Stimulated activated CD4-positive, alpha-beta T cell treated with anti-CD3 and anti-CD28 coated beads, Interleukin-15, amount 100 ng/mL, for 48 hours (primary cell): ENCODE measurements around the gene NDUFAF8.

ENCODE experiments used
- DNase-seq, 2 donors: peaks; one replicate each; pipeline ENCODE4 v3.0.0-alpha.2; 2020; ENCODE audit warnings: low read depth in 2 of 2

NDUFAF8 gene

DNA sequence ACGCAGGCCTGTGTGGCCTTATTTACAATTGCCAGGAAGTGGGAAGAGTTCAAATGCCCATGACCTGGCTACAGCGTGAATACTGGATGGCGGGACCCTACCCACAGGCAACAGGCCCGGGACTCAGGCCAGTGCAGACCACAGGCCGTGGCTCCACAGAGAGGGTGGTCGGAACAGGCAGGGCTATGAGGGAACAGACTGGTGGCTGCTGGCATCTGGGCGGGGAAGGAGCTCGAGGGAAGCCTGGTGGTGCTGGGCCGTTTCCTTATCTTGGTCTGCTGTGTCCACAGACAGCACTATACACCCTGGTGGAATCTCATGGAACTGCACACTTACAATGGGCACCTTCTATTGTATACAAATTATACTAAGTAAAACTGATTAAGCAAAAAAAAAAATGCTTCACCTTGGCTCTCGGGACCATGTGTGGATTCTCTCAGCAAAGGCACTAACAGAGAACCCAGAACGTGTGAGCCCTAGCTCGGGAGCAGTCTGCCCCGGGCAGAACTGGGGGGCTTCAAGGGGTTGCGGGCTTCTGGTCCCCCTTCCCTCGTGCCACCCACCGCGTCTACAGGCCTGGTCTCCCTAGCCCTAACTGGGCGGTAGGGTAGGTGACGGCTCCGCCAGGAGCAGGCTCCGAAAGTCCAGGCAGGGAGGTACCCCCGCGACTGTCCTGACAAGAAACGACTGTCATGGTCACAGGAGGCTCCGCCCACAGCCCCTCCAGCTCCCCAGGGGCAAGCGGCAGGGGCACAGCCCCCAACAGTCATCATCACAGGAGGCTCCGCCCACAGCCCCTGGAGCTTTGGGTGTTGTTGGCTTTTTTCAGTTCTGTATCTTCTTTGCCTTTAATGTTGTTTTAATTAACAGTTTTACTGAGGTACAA lies 38.2 kb upstream of the NDUFAF8 start:
- peak in 1 of 2 donors; percentile 19 for DNase-seq

DNA sequence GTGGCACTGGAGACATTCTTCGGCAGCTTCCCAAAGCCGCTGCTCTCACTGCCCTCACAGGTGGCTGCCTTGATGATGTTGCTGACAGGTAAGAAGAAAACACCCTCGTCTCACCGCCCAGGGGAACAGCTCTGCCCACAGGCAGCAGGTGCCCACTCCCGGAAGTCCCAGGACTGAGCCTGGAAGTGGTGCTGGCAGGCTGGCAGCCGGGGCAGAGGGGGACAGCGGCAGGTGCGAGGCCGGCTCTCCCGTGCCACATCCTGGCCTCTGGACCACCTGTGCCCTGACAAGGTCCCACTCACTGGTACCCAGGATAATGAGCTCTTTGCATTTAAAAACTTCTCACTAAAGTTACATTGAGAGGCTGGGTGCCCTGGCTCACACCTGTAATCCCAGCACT lies 36.8 kb upstream of the NDUFAF8 start:
- DNase-seq: no peak

DNA sequence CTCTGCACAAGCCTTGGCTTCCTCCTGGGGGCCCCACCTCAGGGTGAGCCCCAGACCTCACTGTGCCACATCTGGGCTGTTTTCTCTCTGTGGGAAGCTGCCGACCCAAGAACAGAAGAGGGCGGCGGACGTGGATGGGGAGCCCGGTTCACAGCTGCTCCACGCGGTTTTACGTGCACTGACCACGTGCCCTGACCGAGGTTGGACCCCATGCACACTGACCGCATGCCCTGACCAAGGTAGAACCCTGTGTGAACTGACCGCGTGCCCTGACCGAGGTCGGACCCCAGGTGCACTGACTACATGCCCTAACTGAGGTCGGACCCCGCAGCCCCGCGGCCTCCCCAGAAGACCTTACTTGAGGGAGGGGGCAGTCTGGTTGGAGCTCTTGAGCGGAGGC lies 36.0 kb upstream of the NDUFAF8 start:
- DNase-seq: no peak

DNA sequence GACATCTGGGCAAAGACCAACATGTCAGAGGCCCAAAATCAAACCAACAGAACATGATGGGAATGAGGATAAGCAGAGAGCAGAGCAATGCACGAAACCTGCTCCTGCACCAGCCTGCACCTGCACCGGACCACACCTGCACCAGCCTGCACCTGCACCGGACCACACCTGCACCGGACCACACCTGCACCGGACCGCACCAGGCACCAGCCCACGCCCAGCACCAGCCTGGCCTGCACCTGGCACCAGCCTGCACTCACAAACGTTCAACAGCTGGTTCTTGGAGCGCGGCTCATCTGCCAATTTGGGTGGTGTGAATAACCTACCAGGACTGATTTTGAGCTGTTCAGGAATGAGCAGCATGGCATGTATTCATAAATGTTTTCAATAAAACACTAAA lies 34.5 kb upstream of the NDUFAF8 start:
- no peak for DNase-seq

DNA sequence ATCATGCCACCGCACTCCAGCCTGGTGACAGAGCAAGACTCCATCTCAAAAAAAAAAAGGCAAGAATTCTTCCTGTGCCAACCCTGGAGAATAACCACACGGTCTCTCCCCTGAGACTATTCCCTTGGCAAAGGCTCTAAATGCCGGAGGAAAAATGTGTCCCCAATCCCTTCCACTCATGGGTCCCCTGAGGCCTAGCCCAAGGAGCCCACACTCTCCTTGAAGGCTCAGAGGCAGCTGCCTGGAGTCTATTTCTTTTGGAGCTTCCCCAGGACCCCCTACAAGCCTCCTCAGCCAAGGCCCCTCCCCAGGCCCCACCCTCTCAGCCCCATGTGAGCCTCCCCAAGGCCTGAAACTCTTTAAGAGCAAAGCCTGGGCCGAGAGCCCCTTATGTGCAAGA lies 33.0 kb upstream of the NDUFAF8 start:
- DNase-seq: no peak

DNA sequence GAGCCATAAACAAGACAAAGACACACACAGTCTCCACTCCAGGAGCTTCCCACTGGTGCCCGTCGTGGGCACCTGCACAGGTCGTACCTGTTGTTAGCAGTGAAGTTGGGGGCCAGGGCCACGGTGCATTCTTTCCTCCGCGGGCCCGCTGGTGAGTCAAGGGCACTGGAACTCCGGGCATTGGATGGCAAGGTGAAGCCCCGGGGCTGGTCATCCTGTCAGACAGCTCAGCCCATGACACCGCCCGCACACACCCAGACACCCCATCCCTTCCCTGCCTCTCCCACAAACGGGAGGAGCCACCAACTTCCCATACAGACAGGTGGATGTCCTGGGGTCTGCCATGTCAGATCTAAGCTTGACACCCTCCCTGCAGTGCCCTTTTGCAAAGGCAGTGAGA lies 32.5 kb upstream of the NDUFAF8 start:
- no peak for DNase-seq

DNA sequence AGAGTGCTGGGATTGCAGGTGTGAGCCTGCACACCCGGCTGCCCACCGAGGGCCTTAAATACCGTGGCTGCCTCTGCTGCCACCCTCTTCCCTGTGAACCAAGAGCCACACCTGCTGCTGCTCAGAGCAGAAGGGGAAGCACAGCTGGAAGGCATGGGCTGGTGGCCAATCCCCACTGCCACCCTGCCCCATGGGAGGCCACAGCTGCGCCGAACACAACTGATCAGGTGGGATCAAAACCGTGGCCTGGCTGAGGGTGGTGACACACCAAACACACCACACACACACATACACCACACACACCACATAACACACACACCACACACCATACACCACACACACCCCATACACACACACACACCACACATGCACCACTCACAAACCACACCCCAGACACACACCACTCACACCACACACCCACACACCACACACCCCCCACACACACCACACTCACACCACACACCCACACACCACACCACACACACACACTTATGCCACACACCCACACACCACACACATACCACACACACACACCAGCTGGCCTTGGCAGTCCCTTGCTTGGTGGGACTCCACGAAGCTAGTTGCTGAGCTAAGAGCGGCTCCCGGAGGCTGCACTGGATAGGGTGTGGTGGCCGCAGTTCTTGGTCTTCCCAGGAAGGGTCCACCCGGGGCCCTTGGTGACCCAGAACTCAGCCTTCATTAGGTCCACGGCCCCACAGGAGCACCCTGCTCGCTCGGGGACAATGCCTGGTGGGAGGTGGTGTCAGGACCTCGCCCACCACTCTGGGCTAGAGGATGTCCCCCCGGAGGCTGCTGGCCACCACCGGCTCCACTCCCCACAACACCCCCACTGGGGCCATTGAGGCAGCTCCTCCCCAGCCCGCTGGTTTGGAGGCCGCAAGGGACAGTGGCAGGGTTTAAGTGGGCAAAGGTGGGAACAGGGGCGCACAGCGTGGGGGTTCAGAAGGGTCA lies 31.2 kb upstream of the NDUFAF8 start:
- DNase-seq: no peak

DNA sequence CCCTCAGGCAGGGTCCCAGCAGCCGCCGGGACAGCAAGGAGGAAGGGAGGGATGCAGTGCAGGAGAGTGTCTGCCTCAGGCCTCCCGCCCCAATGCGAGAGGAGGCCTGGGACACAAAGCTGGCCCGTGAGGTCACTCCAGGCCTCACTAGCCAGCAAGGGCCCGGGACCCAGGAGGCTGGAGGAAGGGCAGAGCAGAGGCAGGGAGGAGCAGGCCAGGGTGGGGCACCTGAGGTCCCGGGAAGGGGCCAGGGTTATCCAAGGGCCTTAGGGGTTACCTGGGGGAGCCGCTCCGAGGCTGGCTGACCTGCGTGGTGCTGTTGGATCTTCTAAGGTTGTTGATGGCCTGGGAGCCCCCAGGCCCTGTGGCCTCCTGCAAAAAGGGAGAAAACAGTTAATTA lies 30.5 kb upstream of the NDUFAF8 start:
- no peak for DNase-seq

DNA sequence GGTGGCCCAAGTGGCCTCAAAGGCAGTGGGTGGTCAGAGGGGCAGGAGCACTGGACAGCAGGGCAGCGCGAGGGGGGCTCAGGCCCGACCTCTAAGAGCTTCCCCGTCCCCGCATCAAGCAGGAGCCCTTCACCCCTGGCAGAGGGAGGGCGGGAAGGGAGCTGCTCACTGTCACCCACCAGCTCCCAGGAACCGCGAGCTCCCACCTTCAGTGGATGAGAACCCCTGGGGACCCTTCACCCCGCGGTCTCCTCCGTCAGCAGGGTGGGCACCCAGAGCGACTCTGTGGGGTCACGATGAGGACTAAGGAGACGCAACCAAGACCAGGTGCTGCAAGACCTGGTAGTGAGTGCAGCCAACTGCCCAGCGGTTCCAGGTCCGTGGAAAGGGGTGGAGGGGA lies 30.0 kb upstream of the NDUFAF8 start:
- no peak for DNase-seq

DNA sequence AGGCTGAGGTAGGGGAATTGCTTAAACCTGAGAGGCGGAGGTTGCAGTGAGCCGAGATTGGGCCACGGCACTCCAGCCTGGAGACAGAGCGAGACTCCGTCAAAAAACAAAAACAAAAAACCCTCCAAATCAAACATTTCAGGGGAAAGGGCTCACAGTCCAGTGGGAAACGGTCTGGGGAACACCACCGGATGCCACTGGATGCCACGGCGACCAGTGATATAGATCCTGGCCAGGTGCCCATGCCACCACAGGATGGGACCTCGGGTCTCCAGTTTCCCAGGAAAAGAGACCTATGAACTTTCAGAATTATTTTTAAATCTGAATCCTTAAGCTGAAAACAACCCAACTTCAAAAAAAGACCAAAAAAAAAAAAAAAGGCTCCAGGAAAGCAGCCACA lies 28.7 kb upstream of the NDUFAF8 start:
- no peak for DNase-seq

DNA sequence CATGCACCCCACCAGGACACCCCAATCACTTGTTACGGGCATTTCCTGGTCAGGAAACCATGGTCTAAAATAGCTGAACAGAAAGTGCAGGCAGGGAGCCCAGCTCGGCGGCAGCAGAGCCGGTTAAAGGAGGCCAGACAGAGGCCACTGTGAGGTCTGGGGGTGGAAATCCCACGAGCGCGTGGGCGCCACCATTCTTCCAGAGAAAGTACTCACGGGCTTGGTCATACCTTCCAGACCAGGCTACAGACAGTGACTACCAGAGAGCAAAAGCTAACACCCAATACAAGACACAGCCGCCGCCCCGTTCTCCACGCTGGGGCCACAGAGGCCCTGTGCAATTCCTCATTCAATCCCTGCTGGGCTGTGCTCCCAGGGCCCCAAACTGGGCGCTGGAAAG lies 28.2 kb upstream of the NDUFAF8 start:
- no peak for DNase-seq

DNA sequence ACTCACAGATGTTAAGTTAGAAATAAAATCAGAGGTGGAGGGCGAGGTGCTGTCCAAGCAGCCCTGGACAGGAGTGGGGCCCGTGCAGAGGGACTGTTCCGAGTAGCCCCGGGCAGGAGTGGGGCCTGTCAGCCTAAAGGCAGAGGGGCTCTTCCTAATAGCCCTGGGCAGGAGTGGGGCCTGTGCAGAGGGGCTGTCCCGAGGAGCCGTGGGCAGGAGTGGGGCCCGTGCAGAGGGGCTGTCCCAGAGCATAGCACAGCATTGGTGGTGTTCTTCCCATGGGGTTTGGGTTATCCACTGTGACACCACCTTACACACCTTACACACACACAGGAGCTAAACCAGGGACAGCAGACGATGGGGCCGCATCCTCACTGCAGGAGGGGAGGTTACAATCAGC lies 26.8 kb upstream of the NDUFAF8 start:
- no peak for DNase-seq

DNA sequence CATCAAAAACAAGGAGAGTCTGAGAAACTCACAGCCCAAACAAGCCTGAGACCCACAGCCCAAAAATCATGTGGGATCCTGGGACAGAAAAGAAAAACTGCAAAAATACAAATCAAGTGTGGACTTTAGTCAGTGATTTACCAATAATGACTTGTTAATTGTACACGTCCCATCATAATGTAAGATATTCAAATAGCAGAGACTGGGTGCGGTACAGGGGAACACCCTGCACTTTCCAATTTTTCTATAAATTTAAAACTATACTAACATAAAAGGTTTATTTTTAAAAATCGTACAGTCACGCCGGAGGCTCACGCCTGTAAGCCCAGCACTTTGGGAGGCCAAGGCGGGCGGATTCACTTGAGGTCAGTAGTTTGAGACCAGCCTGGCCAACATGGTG lies 25.1 kb upstream of the NDUFAF8 start:
- DNase-seq: no peak

DNA sequence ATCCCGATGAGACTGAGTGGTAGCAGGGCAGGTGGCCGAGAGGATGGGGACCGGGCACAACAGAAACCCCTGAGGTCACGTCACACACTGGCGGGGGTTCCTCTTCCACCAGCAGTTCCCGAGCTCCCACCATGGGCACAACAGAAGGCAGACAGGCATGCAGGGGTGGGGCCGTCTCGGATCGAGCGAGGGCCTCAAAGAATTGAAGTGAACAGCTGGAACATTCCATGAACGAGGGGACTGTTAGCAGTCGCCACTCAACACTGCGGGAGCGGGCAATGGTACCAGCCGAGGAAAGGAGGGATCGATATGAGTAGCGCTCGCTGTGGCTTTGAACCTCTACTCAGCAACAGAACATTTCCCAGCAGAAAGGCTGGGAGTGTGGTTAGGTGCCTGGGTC lies 21.6 kb upstream of the NDUFAF8 start:
- DNase-seq: no peak

DNA sequence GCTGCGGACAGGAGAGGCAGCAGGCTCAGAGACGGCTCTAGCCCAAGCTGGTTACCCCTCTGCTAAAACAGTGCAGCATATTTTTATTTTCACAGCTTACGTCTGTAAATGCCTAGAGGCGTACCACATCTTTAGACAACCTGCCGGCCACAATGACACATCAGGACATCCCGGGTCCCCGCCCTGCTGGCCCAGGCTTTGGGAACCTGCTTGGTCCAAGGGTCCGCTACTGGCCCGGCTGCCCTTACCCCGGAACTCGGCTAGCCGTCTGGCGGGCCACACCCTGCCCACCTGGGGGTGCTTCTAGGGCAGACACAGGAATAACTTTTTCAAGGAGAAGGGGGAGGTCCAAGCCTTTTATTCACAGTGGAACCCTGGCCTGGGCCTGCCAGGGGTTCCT lies 20.7 kb upstream of the NDUFAF8 start:
- DNase-seq: no peak

DNA sequence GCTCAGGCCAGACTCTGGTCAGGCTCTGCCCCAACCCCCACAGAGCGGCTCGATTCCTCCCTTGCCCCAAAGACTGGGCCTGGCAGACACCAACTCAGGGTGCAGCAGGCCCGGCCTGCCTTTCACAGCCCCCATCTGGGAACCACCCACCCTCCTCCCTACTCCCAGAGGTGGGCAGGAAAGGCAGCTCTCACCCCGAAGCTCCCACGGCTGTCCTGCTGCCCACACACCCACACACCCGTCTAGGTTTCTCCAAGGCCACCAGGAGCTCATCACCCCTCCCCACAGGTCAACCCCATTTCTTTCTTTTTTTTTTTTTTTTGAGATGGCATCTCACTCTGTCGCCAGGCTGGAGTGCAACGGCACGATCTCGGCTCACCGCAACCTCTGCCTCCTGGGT lies 20.1 kb upstream of the NDUFAF8 start:
- no peak for DNase-seq

DNA sequence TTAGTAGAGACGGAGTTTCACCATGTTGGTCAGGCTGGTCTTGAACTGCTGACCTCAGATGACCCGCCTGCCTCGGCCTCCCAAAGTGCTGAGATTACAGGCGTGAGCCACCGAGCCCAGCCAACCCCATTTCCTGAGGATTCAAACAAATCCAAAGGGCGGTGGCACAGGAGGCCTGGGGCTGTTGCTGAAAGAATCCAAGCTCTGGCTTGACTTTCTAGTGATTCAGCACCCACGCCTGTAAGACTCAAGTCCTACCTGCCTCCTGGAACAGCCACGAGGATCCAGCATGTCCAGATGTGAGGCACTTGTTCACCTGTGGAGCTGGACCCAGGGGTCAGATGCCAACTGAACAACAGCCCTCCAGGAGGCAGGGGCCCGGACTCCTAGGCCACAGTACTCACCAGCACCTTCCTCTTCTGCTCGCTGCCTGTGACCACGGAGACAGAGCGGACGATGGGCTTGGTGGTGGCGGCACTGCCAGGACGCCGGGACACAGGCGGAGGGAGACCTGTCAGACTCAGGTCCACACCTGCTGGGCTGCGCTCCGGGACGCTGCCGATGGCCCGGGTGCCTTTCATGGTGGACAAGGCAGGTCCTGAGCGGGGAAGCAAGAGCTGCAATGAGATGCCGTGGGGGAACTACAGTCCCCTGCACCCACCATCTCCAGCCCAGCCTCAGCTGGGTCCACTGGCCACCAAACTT lies 19.5 kb upstream of the NDUFAF8 start:
- DNase-seq: no peak

DNA sequence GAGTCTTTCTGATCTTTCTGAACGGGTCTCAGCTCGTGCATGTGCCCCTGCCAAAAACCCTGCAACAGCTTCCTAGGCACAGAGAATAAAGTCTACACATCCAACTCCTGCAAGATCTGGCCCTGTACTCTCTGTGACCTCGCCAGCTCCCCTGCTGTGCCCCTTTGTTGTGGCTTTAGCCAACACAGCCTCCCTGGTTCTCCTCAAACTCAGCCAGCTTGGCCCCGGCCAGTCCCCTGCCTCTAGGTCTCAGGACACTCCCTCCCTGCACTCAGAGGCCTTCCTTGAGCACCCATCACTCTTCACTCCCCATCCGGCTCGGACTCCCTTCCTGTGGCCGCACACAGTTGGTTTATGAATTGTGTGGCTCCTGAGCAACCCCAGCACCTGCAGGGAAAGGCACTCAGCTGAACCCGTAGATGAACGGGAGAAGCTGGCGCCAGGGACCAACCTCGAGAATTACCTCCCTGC lies 17.7 kb upstream of the NDUFAF8 start:
- DNase-seq: no peak

DNA sequence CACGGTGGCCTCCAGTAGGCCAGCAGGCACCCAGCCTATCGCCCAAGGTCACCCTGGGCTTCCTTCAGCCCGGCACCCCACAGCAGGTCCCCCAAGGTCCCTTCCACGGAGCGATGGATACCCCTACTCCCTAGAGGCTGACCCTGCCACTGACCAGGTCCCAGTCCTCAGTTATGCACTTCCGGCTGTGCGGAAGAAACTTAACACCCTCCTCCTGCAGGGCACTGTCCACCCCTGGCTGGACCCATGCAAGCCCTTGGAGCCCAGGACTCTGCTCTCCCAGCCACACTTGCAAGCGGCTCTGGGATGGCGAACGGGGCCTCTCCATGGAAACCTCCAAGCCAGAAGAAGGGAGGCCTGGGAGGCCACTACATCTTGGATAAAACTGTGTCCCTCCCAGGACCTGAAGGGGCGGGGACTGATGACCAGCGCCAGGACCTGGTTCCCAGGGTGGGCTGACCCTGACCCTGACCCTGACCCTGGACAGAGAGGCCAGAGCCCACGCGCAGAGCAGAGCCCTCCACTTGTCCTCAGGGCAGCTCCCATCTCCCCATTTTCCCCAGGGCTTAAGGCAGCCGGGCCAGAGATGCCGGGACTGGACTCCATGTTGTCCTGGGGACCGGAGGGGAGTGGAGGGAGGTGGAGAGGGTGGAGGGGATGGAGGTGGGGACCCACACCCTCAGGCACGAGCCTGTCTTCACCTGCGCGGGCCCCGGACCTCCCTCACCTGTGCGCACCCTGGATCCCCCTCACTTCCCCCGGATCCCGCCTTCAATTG lies 17.1 kb upstream of the NDUFAF8 start:
- DNase-seq: no peak

DNA sequence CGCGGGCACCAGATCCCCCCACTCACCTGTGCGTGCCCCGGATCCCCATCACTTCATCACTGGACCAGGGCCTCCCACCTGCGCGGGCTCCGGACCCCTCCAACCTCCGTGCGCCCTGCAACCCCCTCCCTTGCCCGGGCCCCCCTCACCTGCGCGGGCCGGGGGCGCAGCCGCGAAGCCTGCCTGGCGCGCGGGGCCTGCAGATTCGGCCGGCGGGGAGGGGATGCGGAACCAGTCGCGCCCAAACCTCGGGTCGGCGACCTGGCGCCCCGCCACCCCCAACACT lies 16.6 kb upstream of the NDUFAF8 start:
- DNase-seq: no peak
